Stimulated activated naive CD4-positive, alpha-beta T cell (primary cell): ENCODE results near the gene ODF2.

ENCODE experiments used
- DNase-seq, 6 experiments: peaks; one replicate each; lab custom pipeline; 2025; lab: John Stamatoyannopoulos, UW

Gene ODF2

GRCh38 chr9:128528445-128529160 lies 72.8 kb downstream of the ODF2 start:
- DNase-seq, result no peak

GRCh38 chr9:128529191-128529590 lies 73.4 kb downstream of the ODF2 start:
- DNase-seq, result no peak

- no peak for DNase-seq
Observed at GRCh38 chr9:128532581-128532980, 76.8 kb downstream of the ODF2 start.

GRCh38 chr9:128540634-128541360 lies 85.0 kb downstream of the ODF2 start:
- no peak for DNase-seq

- DNase-seq, result no peak
Observed at GRCh38 chr9:128546504-128546903, 90.7 kb downstream of the ODF2 start.

GRCh38 chr9:128548876-128549275 lies 93.1 kb downstream of the ODF2 start:
- no peak for DNase-seq

- DNase-seq, result no peak
Observed at GRCh38 chr9:128550226-128550625, 94.4 kb downstream of the ODF2 start.
